ENCODE results near the gene GEMIN4.

GRCh38 chr17:798246-798645 is 46.2 kb upstream of the GEMIN4 start:
- TF ChIP-seq CTCF (conservative IDR thresholded peaks at IDR 0.05; ENCODE audit: low read depth, low read length) = no peak
- no peak for TF ChIP-seq NFE2L2 (IDR thresholded peaks at IDR 0.05; ENCODE audit: low read depth, low read length)
- no peak for TF ChIP-seq POLR2A (IDR thresholded peaks at IDR 0.05; ENCODE audit: low read depth, low read length)
- no peak for TF ChIP-seq RFX5 (IDR thresholded peaks at IDR 0.05; ENCODE audit: low read depth, low read length)
- no peak for TF ChIP-seq MAFK (IDR thresholded peaks at IDR 0.05; ENCODE audit: low read depth, low read length)
- no peak for TF ChIP-seq CEBPB (IDR thresholded peaks at IDR 0.05; ENCODE audit: low read depth, low read length)
- TF ChIP-seq ELK1 (IDR thresholded peaks at IDR 0.05; ENCODE audit: borderline replicate concordance, low read depth, low read length) = no peak
- no peak for TF ChIP-seq MAZ (IDR thresholded peaks at IDR 0.05; ENCODE audit: borderline replicate concordance, low read depth, low read length)
- no peak for TF ChIP-seq RCOR1 (IDR thresholded peaks at IDR 0.05; ENCODE audit: insufficient replicate concordance, low read length)
- no peak for TF ChIP-seq RAD21 (IDR thresholded peaks at IDR 0.05; ENCODE audit: low read length)

Measured in IMR-90 (cell line).